ENCODE measurements around the gene ARHGEF19. TPM values are rescaled to one million over a fixed set of nuclear protein-coding genes. Genes with fewer than 3 reads are reported as not detected.

ARHGEF19 gene
- total and polyA plus RNA-seq, 9 of the 15 experiments (the other 6 are each of a cell fraction or from before 2014, with no cell fraction given): 0.73 to 21.0 (median 5.2) TPM

DNA sequence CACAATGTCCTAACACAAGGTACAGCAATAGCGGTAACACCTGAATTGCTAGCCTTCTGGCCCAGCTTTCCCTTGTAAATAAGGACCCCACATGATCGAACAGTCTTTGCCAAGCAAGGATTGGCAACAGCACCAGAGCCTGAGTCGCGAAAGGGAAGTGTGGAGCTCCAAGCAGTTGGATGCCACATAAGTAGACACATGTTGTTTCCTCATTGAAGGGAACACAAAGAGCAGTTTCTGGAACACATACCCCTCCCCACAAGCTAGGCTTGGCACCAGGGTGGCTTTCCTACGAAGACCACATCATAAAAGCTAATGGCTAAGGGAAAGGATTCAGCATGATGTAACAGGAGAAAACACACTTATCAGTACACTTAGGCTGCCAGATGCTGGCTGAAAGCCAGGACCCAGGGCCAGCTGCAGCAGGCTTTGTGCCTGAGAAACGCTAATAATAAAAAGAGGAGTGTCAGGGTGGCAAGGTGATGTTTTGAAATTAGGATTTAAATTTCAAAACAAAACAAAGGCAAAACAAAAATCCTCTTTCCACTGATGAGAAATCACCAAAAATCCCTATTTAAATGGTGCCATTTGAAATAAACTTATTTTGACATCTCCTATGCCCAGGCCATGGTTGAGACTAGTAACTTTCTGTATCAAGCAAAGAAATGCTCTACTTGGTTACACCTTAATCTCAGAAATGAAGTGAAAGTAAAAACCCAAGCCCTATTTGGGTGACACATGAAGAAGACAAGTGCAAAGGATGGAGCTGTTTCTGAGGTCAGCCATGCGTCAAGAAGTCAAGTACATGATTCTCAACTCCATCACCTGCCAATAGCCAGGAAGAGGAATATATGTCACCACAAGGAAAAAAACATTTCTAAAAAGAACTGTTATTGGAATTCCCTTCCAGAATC is 36.4 kb upstream of the ARHGEF19 start (continued):
- peak; percentile 85 for TF ChIP-seq CEBPB (tag; IDR thresholded peaks at IDR 0.05)
- TF ChIP-seq YY1 (IDR thresholded peaks at IDR 0.05; ENCODE audit: borderline replicate concordance in 1 of 3, control insufficient read depth in 1 of 3, extremely low read depth in 1 of 3, insufficient read depth in 3 of 3, insufficient read length in 1 of 3, insufficient replicate concordance in 2 of 3, low read depth in 1 of 3, low read length in 2 of 3): no peak
- peak; percentile 84 for TF ChIP-seq HIVEP1 (CRISPR knock-in tag; IDR thresholded peaks at IDR 0.05)
- TF ChIP-seq L3MBTL2 (IDR thresholded peaks at IDR 0.05): peak; percentile 90
- peak; percentile 99 for TF ChIP-seq DMBX1 (CRISPR knock-in tag; IDR thresholded peaks at IDR 0.05; ENCODE audit: borderline replicate concordance)
- TF ChIP-seq MED1 (CRISPR knock-in tag; IDR thresholded peaks at IDR 0.05; ENCODE audit: borderline replicate concordance): no peak
- TF ChIP-seq, protein P1, sequence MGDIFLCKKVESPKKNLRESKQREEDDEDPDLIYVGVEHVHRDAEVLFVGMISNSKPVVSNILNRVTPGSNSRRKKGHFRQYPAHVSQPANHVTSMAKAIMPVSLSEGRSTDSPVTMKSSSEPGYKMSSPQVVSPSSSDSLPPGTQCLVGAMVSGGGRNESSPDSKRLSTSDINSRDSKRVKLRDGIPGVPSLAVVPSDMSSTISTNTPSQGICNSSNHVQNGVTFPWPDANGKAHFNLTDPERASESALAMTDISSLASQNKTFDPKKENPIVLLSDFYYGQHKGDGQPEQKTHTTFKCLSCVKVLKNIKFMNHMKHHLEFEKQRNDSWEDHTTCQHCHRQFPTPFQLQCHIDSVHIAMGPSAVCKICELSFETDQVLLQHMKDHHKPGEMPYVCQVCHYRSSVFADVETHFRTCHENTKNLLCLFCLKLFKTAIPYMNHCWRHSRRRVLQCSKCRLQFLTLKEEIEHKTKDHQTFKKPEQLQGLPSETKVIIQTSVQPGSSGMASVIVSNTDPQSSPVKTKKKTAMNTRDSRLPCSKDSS (IDR thresholded peaks at IDR 0.05; ENCODE audit: low read depth, partially characterized antibody): no peak
- TF ChIP-seq FOXA3 (CRISPR knock-in tag; conservative IDR thresholded peaks at IDR 0.05 in 1 of 2, IDR thresholded peaks at IDR 0.05 in 1 of 2): 0 out of 4 replicates have a peak, but pooled peaks of 1 of the 2 experiments have one; percentile 11
- peak; percentile 82 for TF ChIP-seq NCOR1 (IDR thresholded peaks at IDR 0.05)
- TF ChIP-seq ZNF24 (IDR thresholded peaks at IDR 0.05): peak; percentile 41; the same call in 1 of the 2 replicates
- TF ChIP-seq ZNF41 (CRISPR knock-in tag; conservative IDR thresholded peaks at IDR 0.05): peak; percentile 87
- TF ChIP-seq SMARCA5 (IDR thresholded peaks at IDR 0.05): no peak
- TF ChIP-seq MEF2D (tag; conservative IDR thresholded peaks at IDR 0.05; ENCODE audit: low read depth): peak; percentile 90
- TF ChIP-seq TAF7 (tag; IDR thresholded peaks at IDR 0.05): peak; percentile 57
- no peak for TF ChIP-seq RB1 (IDR thresholded peaks at IDR 0.05; ENCODE audit: low read depth)
- peak; percentile 97 for TF ChIP-seq ARID1B (IDR thresholded peaks at IDR 0.05)
- TF ChIP-seq, protein P2, sequence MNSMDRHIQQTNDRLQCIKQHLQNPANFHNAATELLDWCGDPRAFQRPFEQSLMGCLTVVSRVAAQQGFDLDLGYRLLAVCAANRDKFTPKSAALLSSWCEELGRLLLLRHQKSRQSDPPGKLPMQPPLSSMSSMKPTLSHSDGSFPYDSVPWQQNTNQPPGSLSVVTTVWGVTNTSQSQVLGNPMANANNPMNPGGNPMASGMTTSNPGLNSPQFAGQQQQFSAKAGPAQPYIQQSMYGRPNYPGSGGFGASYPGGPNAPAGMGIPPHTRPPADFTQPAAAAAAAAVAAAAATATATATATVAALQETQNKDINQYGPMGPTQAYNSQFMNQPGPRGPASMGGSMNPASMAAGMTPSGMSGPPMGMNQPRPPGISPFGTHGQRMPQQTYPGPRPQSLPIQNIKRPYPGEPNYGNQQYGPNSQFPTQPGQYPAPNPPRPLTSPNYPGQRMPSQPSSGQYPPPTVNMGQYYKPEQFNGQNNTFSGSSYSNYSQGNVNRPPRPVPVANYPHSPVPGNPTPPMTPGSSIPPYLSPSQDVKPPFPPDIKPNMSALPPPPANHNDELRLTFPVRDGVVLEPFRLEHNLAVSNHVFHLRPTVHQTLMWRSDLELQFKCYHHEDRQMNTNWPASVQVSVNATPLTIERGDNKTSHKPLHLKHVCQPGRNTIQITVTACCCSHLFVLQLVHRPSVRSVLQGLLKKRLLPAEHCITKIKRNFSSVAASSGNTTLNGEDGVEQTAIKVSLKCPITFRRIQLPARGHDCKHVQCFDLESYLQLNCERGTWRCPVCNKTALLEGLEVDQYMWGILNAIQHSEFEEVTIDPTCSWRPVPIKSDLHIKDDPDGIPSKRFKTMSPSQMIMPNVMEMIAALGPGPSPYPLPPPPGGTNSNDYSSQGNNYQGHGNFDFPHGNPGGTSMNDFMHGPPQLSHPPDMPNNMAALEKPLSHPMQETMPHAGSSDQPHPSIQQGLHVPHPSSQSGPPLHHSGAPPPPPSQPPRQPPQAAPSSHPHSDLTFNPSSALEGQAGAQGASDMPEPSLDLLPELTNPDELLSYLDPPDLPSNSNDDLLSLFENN (IDR thresholded peaks at IDR 0.05; ENCODE audit: low read depth in 2 of 2, low read length in 2 of 2): peak in 1 of 2 experiments; percentile 88; a peak in 1 of 4 replicates
- peak in 1 of 2 experiments; percentile 93; a peak in 2 of 4 replicates for TF ChIP-seq ARNT (IDR thresholded peaks at IDR 0.05)
- no peak for TF ChIP-seq ZBTB8A (IDR thresholded peaks at IDR 0.05; ENCODE audit: partially characterized antibody)
- no peak for TF ChIP-seq ZNF445 (CRISPR knock-in tag; IDR thresholded peaks at IDR 0.05; ENCODE audit: low read depth)
- TF ChIP-seq ZNF512 (tag; IDR thresholded peaks at IDR 0.05): no peak

Measured in K562 (cell line).